Medulla oblongata (tissue), 1 donor: ENCODE results near the gene NFIL3.

Experiments
- DNase-seq: peaks from one replicate; pipeline ENCODE4 v3.0.0-alpha.2; 2015; ENCODE audit errors: extremely low spot score

The NFIL3 gene

GRCh38 chr9:91421971-91422757 lies 1.5 kb downstream of the NFIL3 start:
- peak; percentile 59 for DNase-seq

GRCh38 chr9:91421128-91421765 lies 2.4 kb downstream of the NFIL3 start:
- peak; percentile 27 for DNase-seq

- DNase-seq = no peak
These were observed 3.0 kb downstream of the NFIL3 start for GRCh38 chr9:91420501-91421127.

GRCh38 chr9:91419222-91420191 lies 4.1 kb downstream of the NFIL3 start:
- peak; percentile 36 for DNase-seq

- DNase-seq = no peak
These were observed 5.4 kb downstream of the NFIL3 start for GRCh38 chr9:91418215-91418610.

- DNase-seq = no peak
These were observed 5.9 kb downstream of the NFIL3 start for GRCh38 chr9:91417602-91418214.

- no peak for DNase-seq
These were observed 7.4 kb downstream of the NFIL3 start for GRCh38 chr9:91416096-91416712.

GRCh38 chr9:91415290-91415689 lies 8.3 kb downstream of the NFIL3 start:
- DNase-seq = no peak

- DNase-seq = no peak
These were observed 10.7 kb downstream of the NFIL3 start for GRCh38 chr9:91412941-91413340.

- DNase-seq = no peak
These were observed 12.4 kb downstream of the NFIL3 start for GRCh38 chr9:91411096-91411771.

GRCh38 chr9:91410161-91410560 lies 13.5 kb downstream of the NFIL3 start:
- DNase-seq = no peak

GRCh38 chr9:91408475-91408874 lies 15.2 kb downstream of the NFIL3 start:
- no peak for DNase-seq

GRCh38 chr9:91407580-91408318 lies 15.9 kb downstream of the NFIL3 start:
- DNase-seq = no peak

GRCh38 chr9:91405343-91406077 lies 18.1 kb downstream of the NFIL3 start:
- no peak for DNase-seq

- DNase-seq = no peak
These were observed 19.7 kb downstream of the NFIL3 start for GRCh38 chr9:91403665-91404543.

- no peak for DNase-seq
These were observed 24.7 kb downstream of the NFIL3 start for GRCh38 chr9:91398926-91399325.

- peak; percentile 41 for DNase-seq
These were observed 27.8 kb downstream of the NFIL3 start for GRCh38 chr9:91395553-91396471.
